GM12878 (cell line): Measurements from ENCODE around the gene NEB.

Experiments
- ATF3 ChIP-seq: IDR thresholded peaks from 2 replicates; pipeline ENCODE4 v1.6.1; 2011; ENCODE audit warnings: low read depth, mild to moderate bottlenecking, low read length, moderate library complexity, borderline replicate concordance; ENCODE audit errors: extremely low read depth
- CEBPZ ChIP-seq: fragments of 150-350 bp; IDR thresholded peaks from 2 replicates; pipeline ENCODE4 v1.6.1; 2016; ENCODE audit warnings: low read depth, low read length
- CTCF ChIP-seq, 3 experiments: IDR thresholded peaks in 2 of 3; conservative IDR thresholded peaks in 1 of 3; 2 replicates each; pipeline ENCODE4 v1.5.1; 2011; ENCODE audit warnings: low read depth in 3 of 3, low read length in 3 of 3, mild to moderate bottlenecking in 3 of 3, control low read depth in 2 of 3, moderate library complexity in 2 of 3, inconsistent platforms in 1 of 3, mixed read lengths in 1 of 3; ENCODE audit not compliant: control insufficient read depth in 2 of 3, insufficient read depth in 1 of 3; ENCODE audit errors: extremely low read depth in 1 of 3
- EZH2 ChIP-seq: IDR thresholded peaks from 2 replicates; pipeline ENCODE4 v1.6.1; 2012; ENCODE audit warnings: low read depth, mild to moderate bottlenecking, control low read depth, inconsistent platforms, low read length, borderline replicate concordance; ENCODE audit not compliant: control insufficient read depth
- IRF3 ChIP-seq: fragments of 450-650 bp; IDR thresholded peaks from 2 replicates; pipeline ENCODE4 v1.6.1; 2014; ENCODE audit warnings: mild to moderate bottlenecking
- MYC ChIP-seq: IDR thresholded peaks from 2 replicates; pipeline ENCODE4 v1.6.1; 2011; ENCODE audit warnings: mild to moderate bottlenecking, low read length, moderate library complexity, inconsistent platforms; ENCODE audit not compliant: insufficient read depth, insufficient replicate concordance, insufficient read length, severe bottlenecking
- NRF1 ChIP-seq: conservative IDR thresholded peaks from 2 replicates; pipeline ENCODE4 v1.6.1; 2011; ENCODE audit warnings: mild to moderate bottlenecking, low read depth, low read length, improper control_type of control experiment
- PBX3 ChIP-seq: IDR thresholded peaks from 2 replicates; pipeline ENCODE4 v1.6.1; 2011; ENCODE audit warnings: mild to moderate bottlenecking, low read depth, low read length, moderate library complexity; ENCODE audit not compliant: insufficient replicate concordance
- POLR2A ChIP-seq: IDR thresholded peaks from 2 replicates; pipeline ENCODE4 v1.6.1; 2011; ENCODE audit warnings: low read depth, mild to moderate bottlenecking, low read length
- POLR2AphosphoS5 ChIP-seq: IDR thresholded peaks from 2 replicates; pipeline ENCODE4 v1.6.1; 2011; ENCODE audit warnings: mild to moderate bottlenecking, low read length, inconsistent platforms
- REST ChIP-seq: IDR thresholded peaks from 2 replicates; pipeline ENCODE4 v1.6.1; 2012; ENCODE audit warnings: mild to moderate bottlenecking, low read depth, low read length
- SMAD1 ChIP-seq: fragments of 450-650 bp; IDR thresholded peaks from 2 replicates; pipeline ENCODE4 v1.6.1; 2018; ENCODE audit warnings: mild to moderate bottlenecking, low read depth; ENCODE audit not compliant: partially characterized antibody
- YY1 ChIP-seq: IDR thresholded peaks from 2 replicates; pipeline ENCODE4 v1.6.1; 2011; ENCODE audit warnings: low read depth, mild to moderate bottlenecking, low read length
- ZNF24 ChIP-seq: fragments of 450-650 bp; IDR thresholded peaks from 2 replicates; pipeline ENCODE4 v1.6.1; 2017; ENCODE audit warnings: antibody characterized with exemption, mild to moderate bottlenecking

- TF ChIP-seq CEBPZ (no peak), MYC (no peak), CTCF (IDR thresholded peaks at IDR 0.05 in 2 of 3, conservative IDR thresholded peaks at IDR 0.05 in 1 of 3; ENCODE audit: control insufficient read depth in 2 of 3, extremely low read depth in 1 of 3, insufficient read depth in 1 of 3, low read depth in 3 of 3, low read length in 3 of 3) (no peak), PBX3 (no peak), NRF1 (no peak), SMAD1 (no peak), POLR2A (no peak), YY1 (no peak), REST (no peak), ATF3 (no peak), EZH2 (no peak), POLR2AphosphoS5 (no peak), IRF3 (no peak), ZNF24 (no peak)
These were observed 38.5 kb downstream of the NEB start for GRCh38 chr2:151695778-151696177.
